Measurements from ENCODE around the gene VPS72. TPM values are rescaled to one million over a fixed set of nuclear protein-coding genes. Genes with fewer than 3 reads are reported as not detected.
A peak's percentile ranks its signal among the peaks of the same experiment; 100 is the strongest.

Gene VPS72
- total and polyA plus RNA-seq, 9 of the 15 experiments (the other 6 are each of a cell fraction or from before 2014, with no cell fraction given) = 7.2 to 131 (median 75.7) TPM

GRCh38 chr1:151198254-151199127 lies 8.5 kb upstream of the VPS72 start, which contains the start of gene PIP5K1A (continued):
- TF ChIP-seq PCBP2 (IDR thresholded peaks at IDR 0.05; ENCODE audit: low read depth, low read length, poor library complexity, severe bottlenecking) (no peak), ZNF778 (CRISPR knock-in tag; IDR thresholded peaks at IDR 0.05) (no peak), FOXA1 (IDR thresholded peaks at IDR 0.05; ENCODE audit: borderline replicate concordance) (no peak), KLF6 (CRISPR knock-in tag; IDR thresholded peaks at IDR 0.05; ENCODE audit: borderline replicate concordance) (no peak), ZNF644 (tag; IDR thresholded peaks at IDR 0.05; ENCODE audit: low read depth) (no peak), HINFP (tag; conservative IDR thresholded peaks at IDR 0.05; ENCODE audit: low read depth) (no peak), HSF4 (CRISPR knock-in tag; IDR thresholded peaks at IDR 0.05; ENCODE audit: borderline replicate concordance) (no peak), CLOCK (CRISPR knock-in tag; IDR thresholded peaks at IDR 0.05; ENCODE audit: borderline replicate concordance) (no peak), ETV1 (tag; conservative IDR thresholded peaks at IDR 0.05; ENCODE audit: low read depth) (no peak), KAT8 (IDR thresholded peaks at IDR 0.05; ENCODE audit: low read depth) (no peak), NR3C1 (CRISPR knock-in tag; IDR thresholded peaks at IDR 0.05) (no peak), ZNF830 (CRISPR knock-in tag; IDR thresholded peaks at IDR 0.05) (no peak), BCL6 (CRISPR knock-in tag; IDR thresholded peaks at IDR 0.05) (no peak), KLF10 (CRISPR knock-in tag; IDR thresholded peaks at IDR 0.05) (no peak), ZBTB26 (CRISPR knock-in tag; IDR thresholded peaks at IDR 0.05) (no peak), SNAPC5 (CRISPR knock-in tag; IDR thresholded peaks at IDR 0.05) (no peak), POLR2AphosphoS5 (IDR thresholded peaks at IDR 0.05; ENCODE audit: control insufficient read depth, insufficient read depth, low read depth, low read length) (peak; percentile 72), ID3 (CRISPR knock-in tag; IDR thresholded peaks at IDR 0.05) (no peak), ID3 (tag; IDR thresholded peaks at IDR 0.05) (no peak), IRF9 (tag; IDR thresholded peaks at IDR 0.05) (no peak), EZH2 (IDR thresholded peaks at IDR 0.05; ENCODE audit: borderline replicate concordance, low read depth, low read length) (no peak)

Data from K562 (cell line).